ENCODE data around the gene TNNI3. TPM values are rescaled to one million over a fixed set of nuclear protein-coding genes. Genes with fewer than 3 reads are reported as not detected.

TNNI3 gene
- total RNA-seq, 4 donors from 2014 or later, result not detected

DNA sequence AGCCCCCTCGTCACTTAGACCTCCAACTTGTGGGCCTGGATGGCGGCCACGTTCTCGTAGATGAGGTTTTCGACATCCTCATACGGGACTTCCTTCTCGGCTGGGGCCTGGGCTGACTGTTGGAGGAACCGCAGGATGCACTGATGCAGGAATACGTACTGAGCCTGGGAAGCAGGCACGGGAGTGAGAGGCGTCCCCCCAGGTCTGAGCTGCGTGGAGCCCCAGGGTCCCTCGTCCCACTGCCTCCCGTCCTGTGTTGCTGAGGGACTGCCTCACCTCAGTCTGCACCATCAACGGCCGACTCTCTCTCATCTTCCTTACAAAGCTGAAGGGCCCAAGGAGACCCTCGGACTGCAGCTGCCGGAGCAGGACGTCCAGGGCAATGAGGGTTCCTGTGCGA is 24.2 kb upstream of the TNNI3 start:
- Histone ChIP-seq H3K4me3 (no peak overlapping the region), H3K27me3 (peaks cover 0 to 5% of the 10 kb centered on the region in 2 donors), H3K36me3 (peaks cover 0 to 28% (median 0%) of the 10 kb centered on the region in 3 donors), H3K4me1 (peaks cover 0 to 19% (median 10%) of the 10 kb centered on the region in 4 donors), H3K9me3 (no peaks in the 10 kb centered on the region), H3K27ac (no peak overlapping the region)
- no peak for DNase-seq
- TF ChIP-seq CTCF (IDR thresholded peaks at IDR 0.05) (no peak), POLR2A (IDR thresholded peaks at IDR 0.05) (no peak)

DNA sequence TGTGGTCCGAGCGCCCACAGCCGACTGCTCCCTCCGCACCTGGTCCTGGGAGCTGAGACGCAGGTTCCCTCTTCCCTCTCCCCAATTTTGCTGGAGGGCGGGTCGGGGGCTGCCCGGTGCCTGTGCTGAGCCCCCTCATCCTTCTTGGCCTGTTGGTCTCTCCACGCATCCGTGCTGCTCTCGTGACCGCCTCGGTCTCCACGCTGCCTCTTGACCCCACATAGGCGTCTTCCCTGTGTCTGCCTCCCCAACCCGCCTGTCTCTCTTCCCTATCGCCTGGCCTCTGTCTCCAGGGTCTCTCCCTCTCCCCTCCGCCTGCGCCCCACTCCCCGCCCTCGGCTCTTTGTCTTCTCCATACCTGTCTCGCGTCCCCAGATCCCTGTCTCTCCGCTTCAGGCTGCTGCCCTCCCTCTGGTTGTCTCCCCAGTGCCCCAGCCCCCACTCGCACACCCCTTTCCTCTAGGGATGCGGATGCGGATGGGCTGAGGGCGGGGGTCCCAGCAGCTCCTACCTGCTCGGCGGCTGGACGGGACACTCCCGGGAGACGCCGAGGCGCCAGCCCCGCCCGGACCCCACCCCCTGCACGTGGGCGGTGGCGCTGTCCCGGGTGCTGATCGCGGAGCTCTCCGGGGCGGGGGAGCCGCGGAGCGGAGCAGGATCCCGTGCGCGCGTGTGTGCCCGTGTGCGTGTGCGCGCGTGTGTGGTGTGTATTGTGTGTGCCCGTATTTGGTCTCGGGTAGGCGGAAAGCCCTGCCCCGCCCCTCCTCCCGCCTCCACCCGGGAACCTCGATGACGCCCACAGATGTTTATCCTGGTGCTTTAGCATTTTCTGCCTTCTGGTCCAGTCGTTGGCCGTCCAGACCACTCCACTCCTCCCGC is 22.3 kb upstream of the TNNI3 start, which contains the start of gene SYT5:
TSS of gene SYT5 (minus strand) at position 684 of the 879 bp plus-strand sequence. CDS start 1,248 bp downstream, outside the sequence.
- Histone ChIP-seq H3K4me1 (peaks cover 0 to 19% (median 10%) of the 10 kb centered on the region in 4 donors), H3K4me3 (peak within 1 kb of the TSS; percentile 1 to 41 (median 24)), H3K36me3 (peaks cover 0 to 11% (median 0%) of the 10 kb centered on the region in 3 donors), H3K27ac (no peak within 1 kb of the TSS), H3K27me3 (peaks cover 0 to 11% of the 10 kb centered on the region in 2 donors), H3K9me3 (peaks cover 0 to 4% (median 0%) of the 10 kb centered on the region in 4 donors)
- TF ChIP-seq POLR2A (IDR thresholded peaks at IDR 0.05) (no peak), CTCF (IDR thresholded peaks at IDR 0.05) (no peak)
- DNase-seq, result peak in 2 of 3 donors; percentile 58 to 80

GRCh38 chr19:55178781-55179599 is 21.5 kb upstream of the TNNI3 start:
- DNase-seq, result peak; percentile 78 to 93 (median 82)
- peaks cover 0 to 20% of the 10 kb centered on the region in 2 donors for H3K27me3 ChIP-seq
- peak overlapping the region; percentile 1 to 41 (median 24) for H3K4me3 ChIP-seq
- peaks cover 0 to 4% (median 0%) of the 10 kb centered on the region in 4 donors for H3K9me3 ChIP-seq
- H3K36me3 ChIP-seq, result peaks cover 0 to 6% (median 0%) of the 10 kb centered on the region in 3 donors
- peaks cover 0 to 19% (median 10%) of the 10 kb centered on the region in 4 donors for H3K4me1 ChIP-seq
- no peak overlapping the region for H3K27ac ChIP-seq
- TF ChIP-seq CTCF (IDR thresholded peaks at IDR 0.05), result no peak
- TF ChIP-seq POLR2A (IDR thresholded peaks at IDR 0.05), result no peak

DNA sequence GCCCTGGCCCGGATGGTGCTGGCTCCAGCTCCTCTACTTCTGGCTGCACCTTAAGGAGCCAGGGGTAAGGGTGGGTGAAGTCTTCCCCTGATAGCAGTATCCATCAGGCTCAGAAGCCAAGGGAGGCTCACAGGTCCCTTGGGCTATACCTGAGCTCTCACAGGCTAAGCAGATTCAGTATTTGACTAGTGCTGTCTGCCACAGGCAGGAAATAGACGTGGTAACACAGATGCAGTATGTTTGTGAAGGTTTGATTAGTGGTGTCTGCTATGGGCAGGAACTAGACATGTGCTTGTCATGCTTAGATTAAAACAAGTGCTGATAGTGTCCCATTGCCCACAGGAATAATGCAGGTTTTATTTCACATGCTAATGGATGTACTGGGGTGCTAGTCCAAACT is 18.5 kb upstream of the TNNI3 start:
- no peak for TF ChIP-seq POLR2A (IDR thresholded peaks at IDR 0.05)
- TF ChIP-seq CTCF (IDR thresholded peaks at IDR 0.05), result no peak
- H3K9me3 ChIP-seq, result peaks cover 0 to 4% (median 0%) of the 10 kb centered on the region in 4 donors
- no peak overlapping the region for H3K27ac ChIP-seq
- no peak overlapping the region for H3K4me3 ChIP-seq
- no peaks in the 10 kb centered on the region for H3K36me3 ChIP-seq
- no peak for DNase-seq
- H3K4me1 ChIP-seq, result peaks cover 0 to 19% (median 15%) of the 10 kb centered on the region in 4 donors
- peaks cover 0 to 32% of the 10 kb centered on the region in 2 donors for H3K27me3 ChIP-seq

DNA sequence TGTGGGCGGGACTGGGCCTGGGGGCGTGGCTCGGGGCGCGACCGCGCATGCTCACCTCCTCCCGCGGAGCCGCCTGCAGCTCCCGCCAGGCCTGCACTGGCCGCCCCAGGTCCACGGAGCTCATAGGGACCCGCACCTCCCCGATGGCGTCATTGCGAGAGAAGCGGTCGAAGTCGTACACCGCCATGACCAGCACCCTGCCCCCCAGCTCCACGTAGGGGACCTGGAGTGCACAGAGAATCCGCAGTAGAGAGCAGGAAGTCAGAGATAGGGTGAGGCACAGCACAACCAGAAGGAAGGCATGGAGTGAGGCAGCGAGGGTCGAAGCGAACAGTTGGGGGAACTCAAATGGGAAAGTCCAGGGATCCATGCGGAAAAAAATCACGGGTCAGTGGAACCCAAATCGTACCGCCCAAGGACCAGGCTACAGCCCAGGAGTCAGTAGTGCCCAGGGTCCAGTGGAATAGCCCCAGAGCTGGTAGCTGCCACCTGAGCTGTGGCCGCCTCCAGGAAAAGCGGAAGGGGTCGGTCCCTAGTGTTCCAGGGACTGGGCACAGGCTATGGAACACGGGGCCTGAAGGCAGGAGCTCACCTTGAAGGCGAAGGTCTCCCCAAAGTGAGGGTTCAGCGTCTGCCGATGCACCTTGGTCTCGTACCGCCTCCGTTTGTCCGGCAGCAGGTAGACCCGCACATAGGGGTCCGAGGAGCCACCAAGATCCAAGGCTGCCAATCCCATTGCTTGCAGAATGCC is 17.8 kb upstream of the TNNI3 start:
- peaks cover 0 to 32% of the 10 kb centered on the region in 2 donors for H3K27me3 ChIP-seq
- no peaks in the 10 kb centered on the region for H3K36me3 ChIP-seq
- H3K27ac ChIP-seq, result no peak overlapping the region
- TF ChIP-seq POLR2A (IDR thresholded peaks at IDR 0.05), result no peak
- no peak for TF ChIP-seq CTCF (IDR thresholded peaks at IDR 0.05)
- H3K9me3 ChIP-seq, result peaks cover 0 to 4% (median 0%) of the 10 kb centered on the region in 4 donors
- peaks cover 0 to 17% (median 15%) of the 10 kb centered on the region in 4 donors for H3K4me1 ChIP-seq
- DNase-seq, result no peak
- no peak overlapping the region for H3K4me3 ChIP-seq
